Smooth muscle cell (in vitro differentiated cells): Measurements from ENCODE around the gene CEP295NL. TPM values are rescaled to one million over a fixed set of nuclear protein-coding genes. Genes with fewer than 3 reads are reported as not detected.
"Not testable (repeated sequence)": the region's sequence is repeated elsewhere in the genome, so short reads cannot be mapped to it uniquely, and the experiment has no call there.

ENCODE experiments used
- DNase-seq: peaks from one replicate; lab custom pipeline; 2025; ENCODE audit not compliant: unreplicated experiment; lab: John Stamatoyannopoulos, UW
- H2AFZ ChIP-seq: fragments of 200-600 bp; sonication (generic); 2 replicates; pipeline ENCODE4 v1.6.0; 2016; ENCODE audit warnings: antibody characterized with exemption, low read depth, mild to moderate bottlenecking
- H3F3A ChIP-seq: fragments of 200-600 bp; sonication (generic); 2 replicates; pipeline ENCODE4 v1.6.0; 2017; ENCODE audit warnings: antibody characterized with exemption, low read depth
- H3K27ac ChIP-seq: fragments of 200-600 bp; sonication (generic); 2 replicates; pipeline ENCODE4 v1.5.1; 2016; ENCODE audit warnings: low read depth, mild to moderate bottlenecking
- H3K27me3 ChIP-seq: fragments of 200-600 bp; sonication (generic); 2 replicates; pipeline ENCODE4 v1.6.1; 2016; ENCODE audit warnings: low read depth, mild to moderate bottlenecking
- H3K36me3 ChIP-seq: fragments of 200-600 bp; sonication (generic); 2 replicates; pipeline ENCODE4 v1.5.1; 2016; ENCODE audit warnings: low read depth
- H3K4me1 ChIP-seq: fragments of 200-600 bp; sonication (generic); 2 replicates; pipeline ENCODE4 v1.5.1; 2016; ENCODE audit warnings: low read depth
- H3K4me2 ChIP-seq: fragments of 200-600 bp; sonication (generic); 2 replicates; pipeline ENCODE4 v1.6.0; 2016; ENCODE audit warnings: mild to moderate bottlenecking
- H3K4me3 ChIP-seq: fragments of 200-600 bp; sonication (generic); 2 replicates; pipeline ENCODE4 v1.5.1; 2016; ENCODE audit warnings: mild to moderate bottlenecking
- H3K79me2 ChIP-seq: fragments of 200-600 bp; sonication (generic); 2 replicates; pipeline ENCODE4 v1.6.0; 2016; ENCODE audit warnings: low read depth, mild to moderate bottlenecking
- H3K9ac ChIP-seq: fragments of 200-600 bp; sonication (generic); 2 replicates; pipeline ENCODE4 v1.6.0; 2016; ENCODE audit warnings: low read depth
- H3K9me3 ChIP-seq: fragments of 200-600 bp; sonication (generic); replicated peaks from 2 replicates; pipeline ENCODE4 v1.5.1; 2016; ENCODE audit warnings: low read depth
- H4K20me1 ChIP-seq: fragments of 200-600 bp; sonication (generic); 2 replicates; pipeline ENCODE4 v1.6.0; 2016; ENCODE audit warnings: low read depth
- CTCF ChIP-seq: fragments of 200-600 bp; sonication (generic); IDR thresholded peaks from 2 replicates; pipeline ENCODE4 v1.5.1; 2017; ENCODE audit warnings: borderline replicate concordance, mild to moderate bottlenecking, antibody characterized with exemption; ENCODE audit not compliant: insufficient read depth, poor library complexity, severe bottlenecking
- WGBS: methylation state at CpG from one replicate; pipeline ENCODE4 v1.1.7; 2016; ENCODE audit warnings: low lambda C conversion rate; 5-methylcytosine and 5-hydroxymethylcytosine counted together
- polyA plus RNA-seq: library from polyadenylated mRNA; unstranded; fragments of >200 nt; fragmentation: Nextera tagmentation; extraction: Ambion mirVana; gene quantifications from 2 replicates; pipeline ENCODE4 v1.2.1, GENCODE V29; 2016
- total RNA-seq: library from RNA; depleted of rRNA; stranded (reverse); fragments of >200 nt; gene quantifications from 2 replicates; pipeline ENCODE4 v1.2.3, GENCODE V29; 2014

The CEP295NL gene
- total and polyA plus RNA-seq, 2 experiments from 2014 or later: 1.2 TPM; not detected in 1

- no peak overlapping the region for H3K4me3 ChIP-seq
- DNase-seq: no peak
- H3K9ac ChIP-seq: no peak overlapping the region
- WGBS: 91% methylated on average over 8 of the region's 8 CpGs
- H3K36me3 ChIP-seq: no peaks in the 10 kb centered on the region
- H3F3A ChIP-seq: no peaks in the 10 kb centered on the region
- peaks cover 66% of the 10 kb centered on the region for H3K79me2 ChIP-seq
- H3K4me1 ChIP-seq: no peaks in the 10 kb centered on the region
- no peak overlapping the region for H2AFZ ChIP-seq
- no peak for TF ChIP-seq CTCF
- peaks cover 88% of the 10 kb centered on the region for H4K20me1 ChIP-seq
- H3K9me3 ChIP-seq: no peaks in the 10 kb centered on the region
- H3K27me3 ChIP-seq: no peaks in the 10 kb centered on the region
- H3K4me2 ChIP-seq: no peak overlapping the region
- H3K27ac ChIP-seq: no peak overlapping the region
These were observed 9.1 kb upstream of the CEP295NL start for GRCh38 chr17:78912082-78912481.

- H2AFZ ChIP-seq, H3K4me3 ChIP-seq, H3K4me2 ChIP-seq, H3K4me1 ChIP-seq, H3K27ac ChIP-seq, H3F3A ChIP-seq, H3K9me3 ChIP-seq, H3K9ac ChIP-seq, DNase-seq, H3K36me3 ChIP-seq, H3K27me3 ChIP-seq: not testable (repeated sequence)
- 80% methylated on average over 7 of the region's 7 CpGs for WGBS
- Histone ChIP-seq H4K20me1 (peaks cover 90% of the 10 kb centered on the region), H3K79me2 (peaks cover 68% of the 10 kb centered on the region)
These were observed 8.5 kb upstream of the CEP295NL start for GRCh38 chr17:78911543-78911942.

GRCh38 chr17:78910497-78911284 is 7.7 kb upstream of the CEP295NL start:
- H3K4me1 ChIP-seq: no peaks in the 10 kb centered on the region
- H3K9me3 ChIP-seq: no peaks in the 10 kb centered on the region
- H2AFZ ChIP-seq: no peak overlapping the region
- H3K27me3 ChIP-seq: no peaks in the 10 kb centered on the region
- 96% methylated on average over 11 of the region's 11 CpGs for WGBS
- no peak for TF ChIP-seq CTCF
- H3K9ac ChIP-seq: no peak overlapping the region
- no peak overlapping the region for H3K4me2 ChIP-seq
- peaks cover 68% of the 10 kb centered on the region for H3K79me2 ChIP-seq
- no peak overlapping the region for H3K4me3 ChIP-seq
- no peak for DNase-seq
- no peaks in the 10 kb centered on the region for H3K36me3 ChIP-seq
- no peaks in the 10 kb centered on the region for H3F3A ChIP-seq
- H4K20me1 ChIP-seq: peaks cover 90% of the 10 kb centered on the region
- no peak overlapping the region for H3K27ac ChIP-seq

- no peak for DNase-seq
- H3K9me3 ChIP-seq: no peaks in the 10 kb centered on the region
- H3K4me2 ChIP-seq: no peak overlapping the region
- no peaks in the 10 kb centered on the region for H3K27me3 ChIP-seq
- TF ChIP-seq CTCF: no peak
- WGBS: 87% methylated on average over 4 of the region's 4 CpGs
- no peaks in the 10 kb centered on the region for H3K4me1 ChIP-seq
- H4K20me1 ChIP-seq: peaks cover 92% of the 10 kb centered on the region
- no peak overlapping the region for H2AFZ ChIP-seq
- no peaks in the 10 kb centered on the region for H3F3A ChIP-seq
- no peak overlapping the region for H3K9ac ChIP-seq
- no peaks in the 10 kb centered on the region for H3K36me3 ChIP-seq
- H3K79me2 ChIP-seq: peaks cover 72% of the 10 kb centered on the region
- no peak overlapping the region for H3K27ac ChIP-seq
- H3K4me3 ChIP-seq: no peak overlapping the region
These were observed 5.4 kb upstream of the CEP295NL start for GRCh38 chr17:78908426-78908825.
